Trophoblast cell (in vitro differentiated cells and primary cell): ENCODE results near the gene ZNHIT1.

Experiments used
- DNase-seq, 2 donors: peaks; one replicate each; pipeline ENCODE4 v3.0.0-alpha.2; 2016
- H2AFZ ChIP-seq: 2 replicates; pipeline ENCODE4 v1.6.1; 2013; ENCODE audit warnings: low read length, moderate library complexity, mild to moderate bottlenecking; ENCODE audit not compliant: insufficient read depth, poor library complexity
- H2AK5ac ChIP-seq: 2 replicates; pipeline ENCODE4 v1.6.1; 2013; ENCODE audit warnings: mild to moderate bottlenecking, low read length
- H2BK120ac ChIP-seq: 2 replicates; pipeline ENCODE4 v1.6.1; 2013; ENCODE audit warnings: low read length, mild to moderate bottlenecking, moderate library complexity; ENCODE audit not compliant: insufficient read depth, poor library complexity
- H2BK12ac ChIP-seq: 2 replicates; pipeline ENCODE4 v1.6.1; 2013; ENCODE audit warnings: mild to moderate bottlenecking, low read length, moderate library complexity
- H2BK5ac ChIP-seq: 2 replicates; pipeline ENCODE4 v1.6.1; 2013; ENCODE audit warnings: low read length, low read depth, moderate library complexity, mild to moderate bottlenecking; ENCODE audit not compliant: poor library complexity
- H3K14ac ChIP-seq: 2 replicates; pipeline ENCODE4 v1.6.1; 2013; ENCODE audit warnings: mild to moderate bottlenecking, low read length
- H3K18ac ChIP-seq: 2 replicates; pipeline ENCODE4 v1.6.1; 2013; ENCODE audit warnings: mild to moderate bottlenecking, low read length
- H3K23ac ChIP-seq: 2 replicates; pipeline ENCODE4 v1.6.1; 2013; ENCODE audit warnings: low read length
- H3K27ac ChIP-seq: 2 replicates; pipeline ENCODE4 v1.5.1; 2013; ENCODE audit warnings: low read depth, mild to moderate bottlenecking, inconsistent platforms, low read length, moderate library complexity
- H3K27me3 ChIP-seq: 2 replicates; pipeline ENCODE4 v1.6.1; 2013; ENCODE audit warnings: inconsistent platforms, mild to moderate bottlenecking, low read length, moderate library complexity; ENCODE audit not compliant: insufficient read depth
- H3K36me3 ChIP-seq, 2 experiments: 1 replicate in 1 of 2; 2 replicates in 1 of 2; pipeline ENCODE4 v1.6.1; 2013; ENCODE audit warnings: low read length in 2 of 2, mild to moderate bottlenecking in 2 of 2, moderate library complexity in 1 of 2; ENCODE audit not compliant: insufficient read depth in 2 of 2, control insufficient read depth in 1 of 2
- H3K4ac ChIP-seq: 2 replicates; pipeline ENCODE4 v1.6.1; 2013; ENCODE audit warnings: low read depth, mild to moderate bottlenecking, low read length, moderate library complexity
- H3K4me1 ChIP-seq, 2 experiments: 1 replicate in 1 of 2; 2 replicates in 1 of 2; pipeline ENCODE4 v1.6.1; 2013; ENCODE audit warnings: low read length in 2 of 2, mild to moderate bottlenecking in 2 of 2, moderate library complexity in 1 of 2; ENCODE audit not compliant: insufficient read depth in 2 of 2, control insufficient read depth in 1 of 2
- H3K4me2 ChIP-seq: 2 replicates; pipeline ENCODE4 v1.6.1; 2013; ENCODE audit warnings: inconsistent platforms, mild to moderate bottlenecking, low read length, moderate library complexity
- H3K4me3 ChIP-seq: 2 replicates; pipeline ENCODE4 v1.5.1; 2013; ENCODE audit warnings: mild to moderate bottlenecking, low read depth, low read length, inconsistent platforms
- H3K79me1 ChIP-seq: one replicate; pipeline ENCODE4 v1.6.1; 2013; ENCODE audit warnings: low read length
- H3K79me2 ChIP-seq: 2 replicates; pipeline ENCODE4 v1.6.1; 2013; ENCODE audit warnings: low read length, mild to moderate bottlenecking; ENCODE audit not compliant: control insufficient read depth, insufficient read depth, poor library complexity
- H3K9ac ChIP-seq: 2 replicates; pipeline ENCODE4 v1.6.1; 2013; ENCODE audit warnings: mild to moderate bottlenecking, low read length
- H3K9me3 ChIP-seq: 2 replicates; pipeline ENCODE4 v1.6.1; 2013; ENCODE audit warnings: low read depth, mild to moderate bottlenecking, control low read depth, inconsistent platforms, low read length; ENCODE audit not compliant: insufficient read depth
- H4K12ac ChIP-seq: 2 replicates; pipeline ENCODE4 v1.6.1; 2013; ENCODE audit warnings: low read depth, mild to moderate bottlenecking, low read length, moderate library complexity
- H4K8ac ChIP-seq: 2 replicates; pipeline ENCODE4 v1.6.1; 2013; ENCODE audit warnings: low read depth, mild to moderate bottlenecking, low read length, moderate library complexity
- H4K91ac ChIP-seq: one replicate; pipeline ENCODE4 v1.6.1; 2013; ENCODE audit warnings: low read depth, mild to moderate bottlenecking, low read length, moderate library complexity
- WGBS: extraction: QIAGEN DNeasy Blood & Tissue Kit; methylation state at CpG from one replicate; pipeline ENCODE4 v1.1.7; 2013; ENCODE audit warnings: missing lambda C conversion rate; ENCODE audit not compliant: insufficient read length, insufficient coverage; ENCODE audit errors: extremely low coverage; 5-methylcytosine and 5-hydroxymethylcytosine counted together

ZNHIT1 gene

GRCh38 chr7:101232141-101232850 is 14.3 kb downstream of the ZNHIT1 start:
- Histone ChIP-seq H2AFZ (peak overlapping the region; percentile 48), H4K8ac (peak overlapping the region; percentile 75), H4K91ac (peak overlapping the region; percentile 87), H3K18ac (peak overlapping the region; percentile 88), H3K36me3 (peaks cover 12 to 21% of the 10 kb centered on the region in 2 experiments), H4K12ac (peak overlapping the region; percentile 5), H3K9me3 (no peaks in the 10 kb centered on the region), H2AK5ac (peak overlapping the region; percentile 26), H3K4me1 (peaks cover 6 to 10% of the 10 kb centered on the region in 2 experiments), H2BK120ac (no peak overlapping the region), H3K27ac (peak overlapping the region; percentile 44), H3K79me2 (no peaks in the 10 kb centered on the region), H3K79me1 (peaks cover 7% of the 10 kb centered on the region), H3K27me3 (no peaks in the 10 kb centered on the region), H2BK5ac (peak overlapping the region; percentile 45), H3K14ac (peak overlapping the region; percentile 73), H3K4me3 (peak overlapping the region; percentile 68), H3K4me2 (peak overlapping the region; percentile 92), H2BK12ac (no peak overlapping the region), H3K4ac (peak overlapping the region; percentile 19), H3K9ac (no peak overlapping the region), H3K23ac (no peak overlapping the region)
- no CpG with 5 or more reads among the region's 52 CpGs for WGBS
- peak; percentile 87 to 89 for DNase-seq

DNA sequence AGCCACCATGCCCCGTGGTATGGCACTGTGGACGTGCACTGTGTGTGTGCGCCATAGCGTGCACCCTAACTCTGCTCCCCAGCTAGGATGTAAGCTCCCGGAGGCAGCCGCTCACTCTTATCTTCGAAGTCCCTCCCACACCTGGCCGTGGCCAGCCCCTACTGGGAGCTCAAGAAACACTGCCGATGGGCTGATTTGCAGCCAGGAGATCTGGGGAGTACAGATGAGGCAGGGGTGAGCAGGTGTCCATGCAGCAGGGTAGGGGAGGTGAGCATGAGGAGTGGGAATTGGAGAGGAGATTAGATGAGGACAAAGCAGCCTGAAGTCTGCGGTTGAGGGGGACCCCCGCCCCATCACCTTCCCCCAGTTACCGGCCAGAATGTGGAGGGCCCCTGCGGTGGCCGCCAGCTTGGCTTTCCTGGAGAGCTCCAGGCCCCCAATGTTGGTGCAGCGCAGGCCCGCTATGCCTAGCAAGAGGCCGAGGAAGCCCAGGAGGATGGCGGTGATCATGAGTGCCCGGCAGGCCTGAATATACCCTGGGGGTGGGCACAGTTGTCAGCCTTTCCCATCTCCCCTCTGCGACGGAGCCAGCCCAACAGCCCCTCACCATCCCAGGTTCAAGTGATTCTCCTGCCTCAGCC is 16.1 kb downstream of the ZNHIT1 start:
- DNase-seq: no peak
- Histone ChIP-seq H3K18ac (no peak overlapping the region), H2BK120ac (no peak overlapping the region), H3K4me2 (no peak overlapping the region), H4K91ac (no peak overlapping the region), H3K27me3 (no peaks in the 10 kb centered on the region), H2BK12ac (no peak overlapping the region), H3K4me1 (peaks cover 10 to 24% of the 10 kb centered on the region in 2 experiments), H3K23ac (no peak overlapping the region), H3K4ac (no peak overlapping the region), H3K14ac (no peak overlapping the region), H3K36me3 (peaks cover 18 to 28% of the 10 kb centered on the region in 2 experiments), H3K79me2 (no peaks in the 10 kb centered on the region), H3K79me1 (peaks cover 7% of the 10 kb centered on the region), H4K8ac (no peak overlapping the region), H2AK5ac (no peak overlapping the region), H2BK5ac (no peak overlapping the region), H3K9me3 (no peaks in the 10 kb centered on the region), H3K4me3 (no peak overlapping the region), H2AFZ (no peak overlapping the region), H3K27ac (no peak overlapping the region), H3K9ac (no peak overlapping the region), H4K12ac (no peak overlapping the region)
- WGBS: no CpG with 5 or more reads among the region's 21 CpGs

- DNase-seq: no peak
- Histone ChIP-seq H3K9me3 (no peaks in the 10 kb centered on the region), H4K8ac (no peak overlapping the region), H3K14ac (no peak overlapping the region), H3K9ac (no peak overlapping the region), H2BK12ac (no peak overlapping the region), H3K27me3 (no peaks in the 10 kb centered on the region), H2AFZ (no peak overlapping the region), H3K36me3 (peaks cover 22 to 33% of the 10 kb centered on the region in 2 experiments), H3K23ac (no peak overlapping the region), H3K79me2 (no peaks in the 10 kb centered on the region), H2AK5ac (no peak overlapping the region), H2BK120ac (no peak overlapping the region), H3K4me3 (no peak overlapping the region), H3K79me1 (peaks cover 13% of the 10 kb centered on the region), H4K12ac (no peak overlapping the region), H3K4me1 (peaks cover 16 to 29% of the 10 kb centered on the region in 2 experiments), H3K27ac (no peak overlapping the region), H2BK5ac (no peak overlapping the region), H3K4me2 (no peak overlapping the region), H4K91ac (no peak overlapping the region), H3K18ac (no peak overlapping the region), H3K4ac (no peak overlapping the region)
- WGBS: no CpG with 5 or more reads among the region's 5 CpGs
Measured at GRCh38 chr7:101234636-101235035, 16.7 kb downstream of the ZNHIT1 start.

- Histone ChIP-seq H3K79me2 (no peaks in the 10 kb centered on the region), H3K79me1 (peaks cover 13% of the 10 kb centered on the region), H3K14ac (no peak overlapping the region), H3K36me3 (peaks cover 27 to 34% of the 10 kb centered on the region in 2 experiments), H3K4ac (no peak overlapping the region), H2AK5ac (no peak overlapping the region), H3K9me3 (no peaks in the 10 kb centered on the region), H2AFZ (no peak overlapping the region), H3K18ac (no peak overlapping the region), H3K4me3 (no peak overlapping the region), H3K4me1 (peaks cover 16 to 31% of the 10 kb centered on the region in 2 experiments), H3K9ac (no peak overlapping the region), H4K8ac (no peak overlapping the region), H2BK120ac (no peak overlapping the region), H3K23ac (no peak overlapping the region), H3K27ac (no peak overlapping the region), H2BK5ac (no peak overlapping the region), H2BK12ac (no peak overlapping the region), H3K27me3 (no peaks in the 10 kb centered on the region), H4K91ac (no peak overlapping the region), H4K12ac (no peak overlapping the region), H3K4me2 (no peak overlapping the region)
- DNase-seq: no peak
- no CpG with 5 or more reads among the region's 11 CpGs for WGBS
Measured at GRCh38 chr7:101235050-101235449, 17.1 kb downstream of the ZNHIT1 start.
